HL-60 (cell line): ENCODE results near the gene FLYWCH2.

Source experiments
- DNase-seq, 2 experiments: peaks; one replicate each; pipeline ENCODE4 v3.0.0-alpha.2; 2010 to 2020; ENCODE audit warnings: low read depth in 1 of 2, low spot score in 1 of 2
- H3K27ac ChIP-seq: fragments of 250-450 bp; sonication (Bioruptor Pico); replicated peaks from 2 replicates; pipeline ENCODE4 v1.5.1; 2020; ENCODE audit warnings: mild to moderate bottlenecking, moderate library complexity
- H3K27me3 ChIP-seq: fragments of 250-450 bp; sonication (Bioruptor Pico); 2 replicates; pipeline ENCODE4 v1.5.1; 2021; ENCODE audit warnings: mild to moderate bottlenecking, moderate library complexity; ENCODE audit not compliant: insufficient read depth, poor library complexity, severe bottlenecking
- H3K4me3 ChIP-seq: replicated peaks from 2 replicates; pipeline ENCODE4 v1.5.1; 2011; ENCODE audit warnings: mild to moderate bottlenecking, control low read depth, low read length; ENCODE audit not compliant: insufficient read depth
- CTCF ChIP-seq: IDR thresholded peaks from one replicate; pipeline ENCODE4 v1.5.1; 2011; ENCODE audit warnings: low read length, control low read depth, inconsistent platforms; ENCODE audit not compliant: insufficient read depth
- GABPA ChIP-seq: IDR thresholded peaks from 2 replicates; pipeline ENCODE4 v1.6.1; 2012; ENCODE audit warnings: low read depth
- POLR2AphosphoS5 ChIP-seq: IDR thresholded peaks from 2 replicates; pipeline ENCODE4 v1.6.1; 2012; ENCODE audit warnings: low read depth
- REST ChIP-seq: IDR thresholded peaks from 2 replicates; pipeline ENCODE4 v1.6.1; 2012; ENCODE audit warnings: low read depth; ENCODE audit not compliant: insufficient replicate concordance
- SPI1 ChIP-seq: IDR thresholded peaks from 2 replicates; pipeline ENCODE4 v1.6.1; 2012; ENCODE audit warnings: low read depth, mild to moderate bottlenecking, borderline replicate concordance

Gene FLYWCH2

GRCh38 chr16:2865651-2866050 is 17.4 kb upstream of the FLYWCH2 start:
- Histone ChIP-seq H3K27me3 (no peaks in the 10 kb centered on the region), H3K4me3 (no peak overlapping the region), H3K27ac (no peak overlapping the region)
- no peak for DNase-seq
- no peak for TF ChIP-seq REST

- no peak for DNase-seq
- TF ChIP-seq SPI1: no peak
- no peak for TF ChIP-seq GABPA
- TF ChIP-seq REST: no peak
- TF ChIP-seq CTCF: no peak
- TF ChIP-seq POLR2AphosphoS5: no peak
- Histone ChIP-seq H3K4me3 (no peak overlapping the region), H3K27ac (no peak overlapping the region), H3K27me3 (no peaks in the 10 kb centered on the region)
These were observed 16.6 kb upstream of the FLYWCH2 start for GRCh38 chr16:2866431-2866830.

- H3K27ac ChIP-seq: peak overlapping the region; percentile 91
- TF ChIP-seq GABPA (no peak), REST (no peak), SPI1 (no peak), CTCF (no peak), POLR2AphosphoS5 (no peak)
- peak overlapping the region; percentile 58 for H3K4me3 ChIP-seq
- no peaks in the 10 kb centered on the region for H3K27me3 ChIP-seq
- no peak for DNase-seq
These were observed 15.4 kb upstream of the FLYWCH2 start for GRCh38 chr16:2867661-2867986.
